GM12873 (cell line): ENCODE results near the gene YTHDC1.

Experiments used
- TF ChIP-seq, protein P1 (sequence below): IDR thresholded peaks from 2 replicates; pipeline ENCODE4 v1.5.1; 2012; ENCODE audit warnings: low read depth, mild to moderate bottlenecking, moderate library complexity, low read length, control low read depth; ENCODE audit not compliant: insufficient read depth; ENCODE audit errors: missing control alignments

Gene YTHDC1

DNA sequence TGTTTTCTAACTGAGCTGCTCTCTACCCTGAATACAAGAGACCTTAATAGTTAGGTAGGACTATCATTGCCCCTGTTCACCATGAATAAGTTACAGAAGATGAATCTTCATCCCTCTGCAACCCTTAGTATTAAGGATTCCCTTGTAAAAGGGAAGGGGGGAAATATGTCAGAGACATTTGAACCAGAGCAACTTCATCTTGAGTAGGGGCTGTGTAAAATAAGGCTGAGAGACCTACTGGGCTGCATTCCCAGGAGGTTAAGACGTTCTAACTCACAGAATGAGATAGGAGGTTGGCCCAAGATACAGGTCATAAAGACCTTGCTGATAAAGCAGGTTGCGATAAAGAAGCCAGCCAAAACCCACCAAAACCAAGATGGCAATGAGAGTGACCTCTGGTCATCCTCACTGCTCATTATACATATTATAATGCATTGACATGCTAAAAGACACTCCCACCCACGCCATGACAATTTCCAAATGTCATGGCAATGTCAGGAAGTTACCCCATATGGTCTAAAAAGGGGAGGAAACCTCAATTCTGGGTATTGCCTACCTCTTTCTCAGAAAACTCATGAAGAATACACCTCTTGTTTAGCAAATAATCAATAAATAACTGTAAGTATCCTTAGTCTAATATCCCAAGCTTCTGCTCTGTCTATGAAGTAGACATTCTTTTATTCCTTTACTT, 84.9 kb downstream of the YTHDC1 start:
- TF ChIP-seq, protein P1, sequence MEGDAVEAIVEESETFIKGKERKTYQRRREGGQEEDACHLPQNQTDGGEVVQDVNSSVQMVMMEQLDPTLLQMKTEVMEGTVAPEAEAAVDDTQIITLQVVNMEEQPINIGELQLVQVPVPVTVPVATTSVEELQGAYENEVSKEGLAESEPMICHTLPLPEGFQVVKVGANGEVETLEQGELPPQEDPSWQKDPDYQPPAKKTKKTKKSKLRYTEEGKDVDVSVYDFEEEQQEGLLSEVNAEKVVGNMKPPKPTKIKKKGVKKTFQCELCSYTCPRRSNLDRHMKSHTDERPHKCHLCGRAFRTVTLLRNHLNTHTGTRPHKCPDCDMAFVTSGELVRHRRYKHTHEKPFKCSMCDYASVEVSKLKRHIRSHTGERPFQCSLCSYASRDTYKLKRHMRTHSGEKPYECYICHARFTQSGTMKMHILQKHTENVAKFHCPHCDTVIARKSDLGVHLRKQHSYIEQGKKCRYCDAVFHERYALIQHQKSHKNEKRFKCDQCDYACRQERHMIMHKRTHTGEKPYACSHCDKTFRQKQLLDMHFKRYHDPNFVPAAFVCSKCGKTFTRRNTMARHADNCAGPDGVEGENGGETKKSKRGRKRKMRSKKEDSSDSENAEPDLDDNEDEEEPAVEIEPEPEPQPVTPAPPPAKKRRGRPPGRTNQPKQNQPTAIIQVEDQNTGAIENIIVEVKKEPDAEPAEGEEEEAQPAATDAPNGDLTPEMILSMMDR, result no peak
